ENCODE measurements around the gene SGTA.
A peak's percentile ranks its signal among the peaks of the same experiment; 100 is the strongest.
"Not testable (repeated sequence)": the region's sequence is repeated elsewhere in the genome, so short reads cannot be mapped to it uniquely, and the experiment has no call there.

Gene SGTA

GRCh38 chr19:2820112-2820702, 37.1 kb upstream of the SGTA start:
- no peak for TF ChIP-seq CTCF (IDR thresholded peaks at IDR 0.05; ENCODE audit: control insufficient read depth, insufficient read depth, low read depth, low read length, missing control alignments)
- DNase-seq (ENCODE audit: low read depth): no peak
- peak overlapping the region; percentile 83 for H3K4me3 ChIP-seq (ENCODE audit: control insufficient read depth, low read depth, low read length)

- DNase-seq (ENCODE audit: low read depth): peak; percentile 79
- peak within 1 kb of the TSS; percentile 83 for H3K4me3 ChIP-seq (ENCODE audit: control insufficient read depth, low read depth, low read length)
- peak; percentile 96 for TF ChIP-seq CTCF (IDR thresholded peaks at IDR 0.05; ENCODE audit: control insufficient read depth, insufficient read depth, low read depth, low read length, missing control alignments)
Observed at GRCh38 chr19:2819540-2820111, 36.6 kb upstream of the SGTA start, which contains the start of gene ZNF554. Gene ZNF554 (plus strand): TSS chr19:2819868. CDS start chr19:2820072, 204 bp downstream.

- not testable (repeated sequence) for H3K4me3 ChIP-seq (ENCODE audit: control insufficient read depth, low read depth, low read length); DNase-seq (ENCODE audit: low read depth)
Observed at GRCh38 chr19:2817237-2817829, 34.3 kb upstream of the SGTA start.

GRCh38 chr19:2816641-2817040, 33.6 kb upstream of the SGTA start:
- H3K4me3 ChIP-seq (ENCODE audit: control insufficient read depth, low read depth, low read length): no peak overlapping the region
- DNase-seq (ENCODE audit: low read depth): no peak
- TF ChIP-seq CTCF (IDR thresholded peaks at IDR 0.05; ENCODE audit: control insufficient read depth, insufficient read depth, low read depth, low read length, missing control alignments): no peak

GRCh38 chr19:2815923-2816322, 32.9 kb upstream of the SGTA start:
- TF ChIP-seq CTCF (IDR thresholded peaks at IDR 0.05; ENCODE audit: control insufficient read depth, insufficient read depth, low read depth, low read length, missing control alignments): no peak
- no peak for DNase-seq (ENCODE audit: low read depth)
- H3K4me3 ChIP-seq (ENCODE audit: control insufficient read depth, low read depth, low read length): no peak overlapping the region

- TF ChIP-seq CTCF (IDR thresholded peaks at IDR 0.05; ENCODE audit: control insufficient read depth, insufficient read depth, low read depth, low read length, missing control alignments): no peak
- no peak overlapping the region for H3K4me3 ChIP-seq (ENCODE audit: control insufficient read depth, low read depth, low read length)
- no peak for DNase-seq (ENCODE audit: low read depth)
Observed at GRCh38 chr19:2815191-2815614, 32.1 kb upstream of the SGTA start.

GRCh38 chr19:2814426-2814825, 31.4 kb upstream of the SGTA start:
- no peak for DNase-seq (ENCODE audit: low read depth)
- TF ChIP-seq CTCF (IDR thresholded peaks at IDR 0.05; ENCODE audit: control insufficient read depth, insufficient read depth, low read depth, low read length, missing control alignments): no peak
- no peak overlapping the region for H3K4me3 ChIP-seq (ENCODE audit: control insufficient read depth, low read depth, low read length)

Data from AG09309 (cell line).